Vagina (tissue), 2 donors: ENCODE results near the gene CREBZF. TPM values are rescaled to one million over a fixed set of nuclear protein-coding genes. Genes with fewer than 3 reads are reported as not detected.

ENCODE experiments used
- DNase-seq, 2 donors: peaks; one replicate each; pipeline ENCODE4 v3.0.0-alpha.2; 2017; ENCODE audit errors: extremely low spot score in 2 of 2
- H3K27ac ChIP-seq: fragments of 200-600 bp; sonication (generic); one replicate; pipeline ENCODE4 v1.5.1; 2019
- H3K27me3 ChIP-seq: fragments of 200-600 bp; sonication (generic); one replicate; pipeline ENCODE4 v1.5.1; 2019
- H3K36me3 ChIP-seq, 2 donors: fragments of 200-600 bp; sonication (generic); one replicate each; pipeline ENCODE4 v1.5.1; 2017 to 2019
- H3K4me1 ChIP-seq: fragments of 200-600 bp; sonication (generic); one replicate; pipeline ENCODE4 v1.5.1; 2019
- H3K4me3 ChIP-seq, 2 donors: fragments of 200-600 bp; sonication (generic); 1 replicate in 1 of 2; 2 replicates in 1 of 2; pipeline ENCODE4 v1.5.1; 2016 to 2019
- H3K9me3 ChIP-seq: fragments of 200-600 bp; sonication (generic); one replicate; pipeline ENCODE4 v1.5.1; 2019
- POLR2A ChIP-seq, 2 donors: fragments of 450-650 bp; IDR thresholded peaks; one replicate each; pipeline ENCODE4 v1.6.1; 2017; ENCODE audit warnings: antibody characterized with exemption in 2 of 2, mild to moderate bottlenecking in 2 of 2, moderate library complexity in 2 of 2
- POLR2AphosphoS5 ChIP-seq, 2 donors: sonication (generic); formaldehyde crosslinking; IDR thresholded peaks; one replicate each; pipeline ENCODE4 v1.9.0; 2017; ENCODE audit warnings: antibody characterized with exemption in 2 of 2, mild to moderate bottlenecking in 2 of 2, low read depth in 1 of 2; ENCODE audit not compliant: insufficient read depth in 1 of 2
- intact Hi-C: fragments of 100-400 bp; cut with DNase I; formaldehyde crosslinking; loops from one replicate; pipeline ENCODE4 v1.15.1; 2023
- total RNA-seq: library from RNA; depleted of rRNA; stranded (reverse); fragments of >200 nt; gene quantifications from one replicate; pipeline ENCODE4 v1.2.3, GENCODE V29; 2016
- TF ChIP-seq, protein P1 (sequence below), 3 experiments: fragments of 450-650 bp in 2 of 3; fragments of 200-600 bp in 1 of 3; sonication (generic) in 1 of 3; IDR thresholded peaks; one replicate each; pipeline ENCODE4 v1.5.1; 2017 to 2019; ENCODE audit warnings: antibody characterized with exemption in 3 of 3, mild to moderate bottlenecking in 2 of 3, moderate library complexity in 2 of 3

CREBZF gene
- total RNA-seq, 1 donor from 2014 or later: 60.9 TPM

GRCh38 chr11:85651118-85651517 lies 13.8 kb downstream of the CREBZF start:
- H3K9me3 ChIP-seq: no peaks in the 10 kb centered on the region
- TF ChIP-seq POLR2A (IDR thresholded peaks at IDR 0.05) (no peak), POLR2AphosphoS5 (IDR thresholded peaks at IDR 0.05; ENCODE audit: insufficient read depth in 1 of 2, low read depth in 1 of 2) (no peak)
- TF ChIP-seq, protein P1, sequence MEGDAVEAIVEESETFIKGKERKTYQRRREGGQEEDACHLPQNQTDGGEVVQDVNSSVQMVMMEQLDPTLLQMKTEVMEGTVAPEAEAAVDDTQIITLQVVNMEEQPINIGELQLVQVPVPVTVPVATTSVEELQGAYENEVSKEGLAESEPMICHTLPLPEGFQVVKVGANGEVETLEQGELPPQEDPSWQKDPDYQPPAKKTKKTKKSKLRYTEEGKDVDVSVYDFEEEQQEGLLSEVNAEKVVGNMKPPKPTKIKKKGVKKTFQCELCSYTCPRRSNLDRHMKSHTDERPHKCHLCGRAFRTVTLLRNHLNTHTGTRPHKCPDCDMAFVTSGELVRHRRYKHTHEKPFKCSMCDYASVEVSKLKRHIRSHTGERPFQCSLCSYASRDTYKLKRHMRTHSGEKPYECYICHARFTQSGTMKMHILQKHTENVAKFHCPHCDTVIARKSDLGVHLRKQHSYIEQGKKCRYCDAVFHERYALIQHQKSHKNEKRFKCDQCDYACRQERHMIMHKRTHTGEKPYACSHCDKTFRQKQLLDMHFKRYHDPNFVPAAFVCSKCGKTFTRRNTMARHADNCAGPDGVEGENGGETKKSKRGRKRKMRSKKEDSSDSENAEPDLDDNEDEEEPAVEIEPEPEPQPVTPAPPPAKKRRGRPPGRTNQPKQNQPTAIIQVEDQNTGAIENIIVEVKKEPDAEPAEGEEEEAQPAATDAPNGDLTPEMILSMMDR (IDR thresholded peaks at IDR 0.05): no peak
- H3K4me3 ChIP-seq: no peak overlapping the region
- peaks cover 0 to 9% of the 10 kb centered on the region in 2 donors for H3K36me3 ChIP-seq
- DNase-seq: no peak
- intact Hi-C loops: no loop called here
- H3K4me1 ChIP-seq: peaks cover 20% of the 10 kb centered on the region
- no peak overlapping the region for H3K27ac ChIP-seq
- no peaks in the 10 kb centered on the region for H3K27me3 ChIP-seq

- peak within 1 kb of the TSS; percentile 69 for H3K27ac ChIP-seq
- H3K4me3 ChIP-seq: peak within 1 kb of the TSS; percentile 69 to 78
- no peaks in the 10 kb centered on the region for H3K9me3 ChIP-seq
- TF ChIP-seq POLR2A (IDR thresholded peaks at IDR 0.05) (peak in 1 of 2 donors; percentile 25), POLR2AphosphoS5 (IDR thresholded peaks at IDR 0.05; ENCODE audit: insufficient read depth in 1 of 2, low read depth in 1 of 2) (peak; percentile 85 to 93)
- TF ChIP-seq, protein P1 (IDR thresholded peaks at IDR 0.05): peak in 1 of 3 experiments; percentile 1
- peaks cover 20% of the 10 kb centered on the region for H3K4me1 ChIP-seq
- intact Hi-C loops: no loop called here
- H3K36me3 ChIP-seq: peaks cover 0 to 9% of the 10 kb centered on the region in 2 donors
- DNase-seq: no peak
- no peaks in the 10 kb centered on the region for H3K27me3 ChIP-seq
Observed at GRCh38 chr11:85647604-85648299, 17.2 kb downstream of the CREBZF start, which contains the start of gene TMEM126A. TMEM126A (plus strand) TSS chr11:85647967; CDS start chr11:85650256, 2,289 bp downstream.

DNA sequence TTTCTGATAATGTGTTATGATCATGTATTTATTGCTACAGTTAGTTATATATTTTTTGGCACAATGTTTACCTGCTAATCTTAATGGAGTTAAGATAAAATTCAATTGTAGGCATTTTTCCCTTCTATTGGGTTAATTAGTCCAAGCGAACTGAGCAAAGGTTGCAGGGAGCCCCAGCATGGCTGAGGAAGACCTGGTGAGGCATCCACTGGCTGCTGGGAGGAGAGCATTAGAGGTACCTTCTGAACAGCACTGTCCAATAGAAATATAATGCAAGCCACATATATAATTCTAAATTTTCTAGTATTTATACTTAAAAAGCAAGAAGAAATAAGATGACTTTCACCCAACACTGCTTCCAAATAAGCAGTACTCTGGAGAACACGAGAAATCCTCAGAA lies 17.9 kb downstream of the CREBZF start:
- no peak for DNase-seq
- Histone ChIP-seq H3K27me3 (no peaks in the 10 kb centered on the region), H3K36me3 (peaks cover 0 to 9% of the 10 kb centered on the region in 2 donors), H3K4me3 (peak overlapping the region; percentile 69 to 78), H3K27ac (peak overlapping the region; percentile 69), H3K9me3 (no peaks in the 10 kb centered on the region), H3K4me1 (peaks cover 20% of the 10 kb centered on the region)
- no peak for TF ChIP-seq POLR2A (IDR thresholded peaks at IDR 0.05)
- TF ChIP-seq, protein P1 (IDR thresholded peaks at IDR 0.05): no peak
- TF ChIP-seq POLR2AphosphoS5 (IDR thresholded peaks at IDR 0.05; ENCODE audit: insufficient read depth in 1 of 2, low read depth in 1 of 2): no peak
- intact Hi-C loops: no loop called here

- Histone ChIP-seq H3K4me3 (no peak overlapping the region), H3K9me3 (no peaks in the 10 kb centered on the region), H3K27ac (no peak overlapping the region), H3K27me3 (no peaks in the 10 kb centered on the region), H3K36me3 (no peaks in the 10 kb centered on the region), H3K4me1 (peaks cover 7% of the 10 kb centered on the region)
- no peak for TF ChIP-seq POLR2AphosphoS5 (IDR thresholded peaks at IDR 0.05; ENCODE audit: insufficient read depth in 1 of 2, low read depth in 1 of 2)
- TF ChIP-seq, protein P1 (IDR thresholded peaks at IDR 0.05): no peak
- TF ChIP-seq POLR2A (IDR thresholded peaks at IDR 0.05): no peak
- DNase-seq: no peak
- intact Hi-C loops: no loop called here
Observed at GRCh38 chr11:85643191-85643614, 21.7 kb downstream of the CREBZF start.

GRCh38 chr11:85634747-85635146 lies 30.2 kb downstream of the CREBZF start:
- no peak for DNase-seq
- H3K4me1 ChIP-seq: peaks cover 7% of the 10 kb centered on the region
- no peaks in the 10 kb centered on the region for H3K9me3 ChIP-seq
- intact Hi-C loops: no loop called here
- H3K4me3 ChIP-seq: no peak overlapping the region
- TF ChIP-seq POLR2A (IDR thresholded peaks at IDR 0.05): no peak
- no peak for TF ChIP-seq POLR2AphosphoS5 (IDR thresholded peaks at IDR 0.05; ENCODE audit: insufficient read depth in 1 of 2, low read depth in 1 of 2)
- TF ChIP-seq, protein P1 (IDR thresholded peaks at IDR 0.05): no peak
- no peaks in the 10 kb centered on the region for H3K27me3 ChIP-seq
- H3K27ac ChIP-seq: no peak overlapping the region
- H3K36me3 ChIP-seq: peaks cover 0 to 18% of the 10 kb centered on the region in 2 donors
